NOMO-1 (cell line): Measurements from ENCODE around the gene NSMF.

Experiments
- DNase-seq, 2 experiments: peaks; one replicate each; lab custom pipeline; 2025; ENCODE audit not compliant: unreplicated experiment in 2 of 2; lab: John Stamatoyannopoulos, UW

NSMF gene

GRCh38 chr9:137449081-137449844, 9.9 kb downstream of the NSMF start:
- DNase-seq, result no peak

DNA sequence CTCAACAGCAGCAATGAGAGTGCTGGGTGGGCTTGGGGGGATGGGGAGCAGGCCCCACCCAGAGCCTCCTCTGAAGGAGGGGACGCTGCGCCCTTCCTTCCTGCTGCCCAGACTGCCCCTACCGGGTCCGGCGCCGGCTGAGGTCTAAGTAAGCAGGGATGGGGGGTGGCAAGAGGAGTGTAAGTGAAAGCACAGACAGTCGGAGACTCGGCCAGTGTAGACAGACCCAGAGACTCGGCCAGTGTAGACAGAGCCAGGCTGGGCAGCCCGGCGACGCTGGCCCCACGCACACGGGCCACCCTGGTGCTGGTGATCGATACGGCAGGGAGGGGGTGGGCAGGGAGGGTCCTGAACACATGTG, 10.6 kb downstream of the NSMF start:
- no peak for DNase-seq

- DNase-seq, result no peak
Observed at GRCh38 chr9:137447722-137448601, 11.2 kb downstream of the NSMF start.

GRCh38 chr9:137446851-137447471, 12.2 kb downstream of the NSMF start:
- peak; percentile 85 to 87 for DNase-seq

GRCh38 chr9:137445930-137446431, 13.2 kb downstream of the NSMF start:
- DNase-seq, result no peak

- peak; percentile 65 to 67 for DNase-seq
Observed at GRCh38 chr9:137445275-137445807, 13.8 kb downstream of the NSMF start.

DNA sequence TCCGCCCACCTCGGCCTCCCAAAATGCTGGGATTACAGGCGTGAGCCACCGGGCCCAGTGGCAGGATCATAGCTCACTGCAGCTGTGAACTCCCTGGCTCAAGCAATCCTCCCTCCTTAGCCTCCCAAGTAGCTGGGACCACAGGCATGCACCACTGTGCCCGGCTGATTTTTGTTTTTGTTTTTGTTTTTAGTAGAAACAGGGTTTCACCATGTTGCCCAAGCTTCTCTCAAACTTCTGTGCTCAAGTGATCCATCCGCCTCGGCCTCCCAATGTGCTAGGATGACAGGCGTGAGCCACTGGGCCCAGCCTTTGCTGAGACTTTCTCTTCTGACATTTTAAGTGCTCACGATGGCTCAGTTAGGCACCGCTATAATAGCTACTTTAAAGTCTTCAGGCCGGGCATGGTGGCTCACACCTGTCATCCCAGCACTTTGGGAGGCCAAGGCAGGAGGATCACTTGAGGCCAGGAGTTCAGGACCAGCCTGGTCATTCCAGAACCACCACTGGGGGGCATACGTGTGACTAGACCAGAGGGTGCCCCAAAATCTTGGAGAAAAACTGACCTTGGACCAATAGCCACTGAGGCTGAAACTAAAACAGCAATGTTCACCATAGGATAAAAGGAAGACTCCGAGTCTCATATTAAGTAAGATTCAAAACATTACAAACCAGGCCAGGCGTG, 14.9 kb downstream of the NSMF start:
- DNase-seq, result no peak

DNA sequence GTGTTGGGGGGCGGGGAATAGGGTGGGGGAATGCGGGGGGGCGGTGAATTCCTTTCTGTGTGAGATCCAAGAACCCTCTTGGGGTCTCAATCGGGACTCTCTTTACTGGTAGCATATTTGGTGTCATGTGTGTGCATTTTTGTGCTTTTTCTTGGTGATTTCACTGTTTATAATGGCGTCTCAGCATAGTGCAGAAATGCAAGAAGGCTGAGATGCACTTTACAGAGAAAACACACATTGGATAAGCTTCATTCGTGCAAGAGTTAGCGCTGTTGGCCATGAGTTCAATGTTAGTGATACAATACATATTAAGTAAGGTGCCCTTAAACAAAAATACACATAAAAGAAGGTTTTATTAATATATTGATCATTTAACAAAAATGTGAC, 17.2 kb downstream of the NSMF start:
- DNase-seq, result no peak

DNA sequence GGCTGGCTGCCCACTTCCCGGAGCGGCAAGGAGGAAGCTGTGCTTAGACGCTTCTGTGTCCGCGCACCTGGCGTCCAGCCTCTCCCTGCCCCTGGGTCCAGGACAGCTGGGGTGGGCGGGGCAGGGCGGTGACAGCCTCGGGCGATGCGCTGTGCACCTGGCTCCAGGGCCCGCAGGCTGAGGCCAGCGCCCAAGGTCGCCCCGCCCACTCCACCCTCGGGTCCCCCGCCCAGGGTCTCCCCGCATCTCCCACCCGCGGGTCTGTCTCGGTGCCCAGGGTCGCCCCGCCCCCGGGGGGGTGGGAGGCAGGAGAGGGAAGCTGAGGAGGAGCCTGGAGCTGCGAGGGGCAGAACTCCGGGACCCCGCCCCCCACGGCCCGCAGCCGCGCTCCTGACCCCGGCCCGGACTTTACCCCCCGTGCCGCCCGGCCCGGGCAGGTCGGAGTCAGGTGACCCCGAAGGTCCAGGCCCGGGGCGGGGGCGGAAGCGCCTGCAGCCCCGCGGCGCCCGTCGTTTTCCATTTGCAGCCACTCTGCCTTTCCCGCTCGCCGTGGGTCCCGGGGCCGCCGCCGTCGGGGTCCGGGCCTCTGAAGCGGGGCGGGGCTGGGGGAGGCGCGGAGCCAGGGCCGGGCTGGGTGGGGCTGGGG, 17.7 kb downstream of the NSMF start, which contains the start of gene ENTPD8:
Gene ENTPD8 (minus strand): TSS at position 69 of the 646 bp plus-strand sequence. CDS start 3,072 bp downstream, outside the sequence.
- DNase-seq, result peak; percentile 40 to 63

GRCh38 chr9:137439158-137439714, 19.9 kb downstream of the NSMF start:
- no peak for DNase-seq

DNA sequence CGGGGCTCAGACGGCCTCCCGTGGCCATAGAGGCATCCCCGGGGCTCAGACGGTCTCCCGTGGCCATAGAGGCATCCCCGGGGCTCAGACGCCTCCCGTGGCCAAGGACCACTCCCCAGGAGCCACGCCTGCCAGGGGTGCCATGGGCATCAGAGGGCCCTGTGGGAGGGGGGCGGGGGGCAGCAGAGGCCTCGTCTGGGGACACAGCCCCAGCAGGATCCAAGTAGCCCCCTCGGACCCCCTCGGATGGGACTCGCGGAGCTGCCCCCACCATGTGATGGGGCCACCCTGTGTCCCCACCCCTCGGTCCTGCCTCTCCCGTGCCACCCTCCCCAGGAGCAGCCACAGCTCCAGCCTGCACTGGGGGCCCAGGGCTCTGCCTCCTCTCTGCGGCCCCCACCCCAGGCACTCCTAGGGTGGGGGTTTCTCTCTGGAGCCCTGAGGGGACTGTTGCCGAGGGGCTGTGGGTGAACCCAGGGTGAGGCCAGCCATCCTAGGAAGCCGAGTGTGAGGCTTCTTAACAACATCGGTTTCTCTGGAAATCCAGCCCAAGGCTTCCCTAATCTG, 20.5 kb downstream of the NSMF start:
- DNase-seq, result no peak

GRCh38 chr9:137437691-137438590, 21.2 kb downstream of the NSMF start:
- no peak for DNase-seq

DNA sequence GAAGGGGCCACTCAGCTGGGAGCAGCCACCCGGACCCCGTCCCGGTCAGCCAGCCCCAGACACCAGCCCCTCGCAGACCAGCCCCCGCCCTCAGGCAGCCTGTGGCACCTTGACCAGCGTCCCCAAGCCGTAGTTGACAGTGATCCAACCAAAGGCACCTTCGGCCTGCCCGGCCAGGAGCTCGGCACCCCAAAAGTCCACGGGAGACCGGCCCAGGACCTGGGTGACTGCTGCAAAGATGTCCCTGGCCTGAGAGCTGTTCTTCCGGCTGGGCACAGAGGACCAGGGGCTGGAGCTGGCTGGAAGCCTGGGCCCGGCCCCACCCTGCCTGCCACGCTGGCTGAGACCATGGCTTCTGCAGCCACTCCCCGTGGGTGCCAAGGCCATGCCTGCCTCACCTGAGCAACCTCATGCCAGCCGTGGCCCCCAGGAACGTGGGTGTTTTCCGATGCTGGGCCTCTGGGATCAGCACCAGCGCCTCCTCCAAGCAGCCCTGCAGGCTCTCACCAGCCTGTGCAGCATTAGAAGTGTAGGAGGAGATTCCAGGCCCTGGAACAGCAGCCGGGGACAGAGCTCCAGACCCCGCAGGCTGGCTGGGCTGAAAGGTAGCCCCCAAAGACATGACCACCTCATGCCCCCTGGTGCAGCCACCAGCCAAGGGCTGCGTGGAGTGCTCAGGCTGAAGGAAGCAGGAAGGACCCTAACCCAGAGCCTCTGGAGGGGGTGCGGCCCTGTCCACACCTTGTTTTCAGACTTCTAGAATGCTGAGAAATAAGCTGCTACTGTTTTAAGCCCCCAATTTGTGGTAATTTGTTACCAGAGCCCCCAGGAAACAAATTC, 22.2 kb downstream of the NSMF start:
- DNase-seq, result no peak

- peak; percentile 60 to 62 for DNase-seq
Observed at GRCh38 chr9:137435980-137436760, 23.0 kb downstream of the NSMF start.

- DNase-seq, result no peak
Observed at GRCh38 chr9:137435381-137435891, 23.7 kb downstream of the NSMF start.
